GM23338 (cell line): ENCODE data around the gene BCL2.

Experiments used
- CTCF ChIP-seq, 2 experiments: fragments of 200-600 bp in 1 of 2; sonication (generic) in 1 of 2; conservative IDR thresholded peaks; 2 replicates each; pipeline versions ENCODE4 v1.5.1 to v1.6.1; 2016 to 2017; ENCODE audit warnings: antibody characterized with exemption in 2 of 2, low read depth in 2 of 2, mild to moderate bottlenecking in 2 of 2, moderate library complexity in 1 of 2
- EZH2phosphoT487 ChIP-seq: fragments of 200-600 bp; sonication (generic); IDR thresholded peaks from one replicate; pipeline ENCODE4 v1.8.1; 2018; ENCODE audit warnings: antibody characterized with exemption; ENCODE audit not compliant: unreplicated experiment
- STAT1 ChIP-seq: IDR thresholded peaks from one replicate; pipeline ENCODE4 v1.6.1; 2016; ENCODE audit warnings: antibody characterized with exemption; ENCODE audit not compliant: unreplicated experiment

- TF ChIP-seq CTCF (conservative IDR thresholded peaks at IDR 0.05; ENCODE audit: low read depth in 2 of 2) (no peak), STAT1 (no peak), EZH2phosphoT487 (no peak)
These were observed 145.6 kb downstream of the BCL2 start for GRCh38 chr18:63173983-63174382.
